Measurements from ENCODE around the gene PRG2.

Gene PRG2

GRCh38 chr11:57397394-57397990, 7.0 kb upstream of the PRG2 start:
- TF ChIP-seq, protein P1, sequence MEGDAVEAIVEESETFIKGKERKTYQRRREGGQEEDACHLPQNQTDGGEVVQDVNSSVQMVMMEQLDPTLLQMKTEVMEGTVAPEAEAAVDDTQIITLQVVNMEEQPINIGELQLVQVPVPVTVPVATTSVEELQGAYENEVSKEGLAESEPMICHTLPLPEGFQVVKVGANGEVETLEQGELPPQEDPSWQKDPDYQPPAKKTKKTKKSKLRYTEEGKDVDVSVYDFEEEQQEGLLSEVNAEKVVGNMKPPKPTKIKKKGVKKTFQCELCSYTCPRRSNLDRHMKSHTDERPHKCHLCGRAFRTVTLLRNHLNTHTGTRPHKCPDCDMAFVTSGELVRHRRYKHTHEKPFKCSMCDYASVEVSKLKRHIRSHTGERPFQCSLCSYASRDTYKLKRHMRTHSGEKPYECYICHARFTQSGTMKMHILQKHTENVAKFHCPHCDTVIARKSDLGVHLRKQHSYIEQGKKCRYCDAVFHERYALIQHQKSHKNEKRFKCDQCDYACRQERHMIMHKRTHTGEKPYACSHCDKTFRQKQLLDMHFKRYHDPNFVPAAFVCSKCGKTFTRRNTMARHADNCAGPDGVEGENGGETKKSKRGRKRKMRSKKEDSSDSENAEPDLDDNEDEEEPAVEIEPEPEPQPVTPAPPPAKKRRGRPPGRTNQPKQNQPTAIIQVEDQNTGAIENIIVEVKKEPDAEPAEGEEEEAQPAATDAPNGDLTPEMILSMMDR (IDR thresholded peaks at IDR 0.05; ENCODE audit: low read depth, low read length) = no peak
- no peak overlapping the region for H3K4me3 ChIP-seq (replicated peaks in 1 of 2; ENCODE audit: low read depth in 2 of 2, low read length in 2 of 2)
- DNase-seq (ENCODE audit: low read depth in 2 of 2) = no peak

DNA sequence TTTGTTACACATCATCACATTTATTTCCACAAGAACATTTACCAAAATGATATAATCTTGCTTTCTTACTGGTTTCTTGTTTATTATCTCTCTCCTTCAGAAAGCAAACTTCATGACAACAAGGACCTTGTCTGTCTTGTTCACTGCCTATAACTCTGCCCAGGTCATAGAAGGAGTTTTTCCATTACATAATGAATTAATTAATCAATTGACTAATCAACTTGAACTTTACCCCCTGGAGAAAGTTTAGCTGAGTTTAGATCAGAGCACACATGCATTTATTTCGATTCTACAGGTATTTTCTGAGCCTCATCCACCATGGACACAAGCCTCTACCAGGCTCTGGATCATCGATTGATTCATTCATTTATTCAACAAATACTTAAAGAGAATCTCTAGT, 6.3 kb upstream of the PRG2 start:
- DNase-seq (ENCODE audit: low read depth in 2 of 2) = no peak
- H3K4me3 ChIP-seq (replicated peaks in 1 of 2; ENCODE audit: low read depth in 2 of 2, low read length in 2 of 2) = no peak overlapping the region
- TF ChIP-seq, protein P1 (IDR thresholded peaks at IDR 0.05; ENCODE audit: low read depth, low read length) = no peak

DNA sequence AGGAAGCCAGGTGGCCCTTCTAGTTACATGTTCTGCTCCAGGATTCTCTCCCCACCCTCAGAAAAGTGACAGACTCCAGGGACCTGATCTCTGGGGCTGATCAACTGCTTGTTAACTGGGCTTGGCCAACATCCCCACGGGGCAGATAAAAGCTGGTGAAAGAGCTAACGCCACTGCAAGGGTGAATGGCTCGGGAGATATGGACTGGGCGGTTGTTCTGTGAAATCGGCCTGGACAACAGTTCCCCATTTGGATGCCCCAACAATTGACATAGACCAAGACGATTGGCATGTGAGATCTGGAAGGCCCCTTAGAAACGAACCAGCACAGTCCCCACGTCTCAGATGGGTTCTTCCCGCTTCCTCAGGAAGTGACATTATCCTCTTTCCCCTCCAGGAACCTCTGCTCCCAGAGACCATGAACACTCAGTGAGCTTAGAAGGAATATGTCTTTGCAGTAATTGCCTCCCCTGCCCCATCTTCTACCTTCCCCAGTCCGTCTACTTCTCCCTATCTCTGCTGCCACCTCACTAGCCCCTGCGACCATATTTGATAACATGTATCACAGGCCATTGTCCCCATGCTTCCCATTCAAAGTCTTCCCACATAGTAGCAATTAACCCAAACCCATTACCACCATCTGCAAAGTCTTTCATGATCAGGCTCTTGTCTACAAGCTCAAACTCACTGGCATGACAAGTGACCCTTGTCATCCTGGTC, 5.6 kb upstream of the PRG2 start:
- no peak overlapping the region for H3K4me3 ChIP-seq (replicated peaks in 1 of 2; ENCODE audit: low read depth in 2 of 2, low read length in 2 of 2)
- no peak for DNase-seq (ENCODE audit: low read depth in 2 of 2)
- TF ChIP-seq, protein P1 (IDR thresholded peaks at IDR 0.05; ENCODE audit: low read depth, low read length) = no peak

GRCh38 chr11:57394203-57394965, 3.9 kb upstream of the PRG2 start:
- no peak overlapping the region for H3K4me3 ChIP-seq (replicated peaks in 1 of 2; ENCODE audit: low read depth in 2 of 2, low read length in 2 of 2)
- TF ChIP-seq, protein P1 (IDR thresholded peaks at IDR 0.05; ENCODE audit: low read depth, low read length) = no peak
- no peak for DNase-seq (ENCODE audit: low read depth in 2 of 2)

- TF ChIP-seq, protein P1 (IDR thresholded peaks at IDR 0.05; ENCODE audit: low read depth, low read length) = no peak
- no peak for DNase-seq (ENCODE audit: low read depth in 2 of 2)
- H3K4me3 ChIP-seq (replicated peaks in 1 of 2; ENCODE audit: low read depth in 2 of 2, low read length in 2 of 2) = no peak overlapping the region
Observed at GRCh38 chr11:57392763-57393105, 2.3 kb upstream of the PRG2 start.

- TF ChIP-seq, protein P1 (IDR thresholded peaks at IDR 0.05; ENCODE audit: low read depth, low read length) = no peak
- H3K4me3 ChIP-seq (replicated peaks in 1 of 2; ENCODE audit: low read depth in 2 of 2, low read length in 2 of 2) = no peak overlapping the region
- no peak for DNase-seq (ENCODE audit: low read depth in 2 of 2)
Observed at GRCh38 chr11:57392066-57392762, 1.8 kb upstream of the PRG2 start.

Measured in cardiac fibroblast (primary cell).